Measurements from ENCODE around the gene COX7B2. TPM values are rescaled to one million over a fixed set of nuclear protein-coding genes. Genes with fewer than 3 reads are reported as not detected.

COX7B2 gene
- total RNA-seq, 1 donor from 2014 or later: not detected

DNA sequence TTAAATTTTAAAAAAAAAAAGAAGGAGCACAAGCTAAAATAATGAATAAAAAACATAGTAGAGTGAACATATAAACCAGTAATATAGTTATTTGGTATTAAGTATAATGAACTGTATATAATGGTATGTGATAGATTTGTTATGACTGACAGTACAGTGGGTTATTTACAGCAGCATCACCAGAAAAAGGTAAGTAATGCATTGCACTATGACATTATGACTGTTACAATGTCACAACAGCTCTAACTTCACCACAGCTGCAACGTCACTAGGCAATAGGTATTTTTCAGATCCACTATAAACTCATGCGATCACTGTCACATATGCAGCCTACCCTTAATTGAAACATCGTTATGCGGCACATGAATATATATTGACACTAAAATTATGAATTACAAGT lies 72.5 kb downstream of the COX7B2 start:
- Histone ChIP-seq H3K4me3 (no peak overlapping the region), H3K9me3 (ENCODE audit: low read depth) (no peaks in the 10 kb centered on the region), H3K36me3 (no peaks in the 10 kb centered on the region), H3K4me2 (no peak overlapping the region), H3K79me2 (ENCODE audit: low read depth) (no peaks in the 10 kb centered on the region), H4K20me1 (ENCODE audit: low read depth) (no peaks in the 10 kb centered on the region), H3K4me1 (peaks cover 9% of the 10 kb centered on the region), H3F3A (ENCODE audit: low read depth) (no peaks in the 10 kb centered on the region), H3K9ac (no peak overlapping the region), H3K27ac (no peak overlapping the region), H3K27me3 (no peaks in the 10 kb centered on the region), H2AFZ (replicated peaks) (no peak overlapping the region)
- DNase-seq (ENCODE audit: low spot score): no peak
- H3K27me3 Mint-ChIP-seq (ENCODE audit: insufficient read depth, low read depth): no peaks in the 10 kb centered on the region
- H3K27ac Mint-ChIP-seq: no peak overlapping the region
- no peak overlapping the region for H3K4me3 Mint-ChIP-seq
- no peak for TF ChIP-seq EZH2 (IDR thresholded peaks at IDR 0.05)
- no peak for TF ChIP-seq EZH2phosphoT487 (IDR thresholded peaks at IDR 0.05)
- TF ChIP-seq, protein P1, sequence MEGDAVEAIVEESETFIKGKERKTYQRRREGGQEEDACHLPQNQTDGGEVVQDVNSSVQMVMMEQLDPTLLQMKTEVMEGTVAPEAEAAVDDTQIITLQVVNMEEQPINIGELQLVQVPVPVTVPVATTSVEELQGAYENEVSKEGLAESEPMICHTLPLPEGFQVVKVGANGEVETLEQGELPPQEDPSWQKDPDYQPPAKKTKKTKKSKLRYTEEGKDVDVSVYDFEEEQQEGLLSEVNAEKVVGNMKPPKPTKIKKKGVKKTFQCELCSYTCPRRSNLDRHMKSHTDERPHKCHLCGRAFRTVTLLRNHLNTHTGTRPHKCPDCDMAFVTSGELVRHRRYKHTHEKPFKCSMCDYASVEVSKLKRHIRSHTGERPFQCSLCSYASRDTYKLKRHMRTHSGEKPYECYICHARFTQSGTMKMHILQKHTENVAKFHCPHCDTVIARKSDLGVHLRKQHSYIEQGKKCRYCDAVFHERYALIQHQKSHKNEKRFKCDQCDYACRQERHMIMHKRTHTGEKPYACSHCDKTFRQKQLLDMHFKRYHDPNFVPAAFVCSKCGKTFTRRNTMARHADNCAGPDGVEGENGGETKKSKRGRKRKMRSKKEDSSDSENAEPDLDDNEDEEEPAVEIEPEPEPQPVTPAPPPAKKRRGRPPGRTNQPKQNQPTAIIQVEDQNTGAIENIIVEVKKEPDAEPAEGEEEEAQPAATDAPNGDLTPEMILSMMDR (IDR thresholded peaks at IDR 0.05): no peak
- peaks cover 3% of the 10 kb centered on the region for H3K9me3 Mint-ChIP-seq
- H3K36me3 Mint-ChIP-seq: no peaks in the 10 kb centered on the region
- peaks cover 4% of the 10 kb centered on the region for H3K4me1 Mint-ChIP-seq

DNA sequence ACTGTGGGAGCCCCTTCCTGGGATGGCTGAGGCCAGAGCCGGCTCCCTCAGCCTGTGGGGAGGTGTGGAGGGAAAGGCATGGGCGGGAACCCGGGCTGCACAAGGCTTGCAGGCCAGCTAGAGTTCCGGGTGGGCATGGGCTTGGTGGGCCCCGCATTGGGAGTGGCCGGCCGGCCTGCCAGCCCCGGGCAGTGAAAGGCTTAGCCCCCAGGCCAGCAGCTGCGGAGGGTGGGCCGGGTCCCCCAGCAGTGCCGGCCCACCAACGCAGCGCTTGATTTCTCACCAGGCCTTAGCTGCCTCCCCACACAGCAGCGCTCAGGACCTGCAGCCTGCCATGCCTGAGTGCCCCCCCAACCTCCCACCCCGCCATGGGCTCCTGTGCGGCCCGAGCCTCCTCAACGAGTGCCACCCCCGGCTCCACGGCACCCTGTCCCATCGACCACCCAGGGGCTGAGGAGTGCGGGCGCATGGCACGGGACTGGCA lies 78.0 kb downstream of the COX7B2 start:
- H3K79me2 ChIP-seq (ENCODE audit: low read depth): no peaks in the 10 kb centered on the region
- Mint-ChIP-seq H3K4me1 (no peaks in the 10 kb centered on the region), H3K36me3 (no peaks in the 10 kb centered on the region), H3K27me3 (ENCODE audit: insufficient read depth, low read depth) (no peaks in the 10 kb centered on the region), H3K27ac (no peak overlapping the region), H3K4me3 (no peak overlapping the region), H3K9me3 (peaks cover 5% of the 10 kb centered on the region)
- H3K4me1 ChIP-seq: no peaks in the 10 kb centered on the region
- no peaks in the 10 kb centered on the region for H4K20me1 ChIP-seq (ENCODE audit: low read depth)
- no peaks in the 10 kb centered on the region for H3K27me3 ChIP-seq
- no peaks in the 10 kb centered on the region for H3K9me3 ChIP-seq (ENCODE audit: low read depth)
- H3F3A ChIP-seq (ENCODE audit: low read depth): no peaks in the 10 kb centered on the region
- no peak for DNase-seq (ENCODE audit: low spot score)
- H3K4me3 ChIP-seq: no peak overlapping the region
- no peak overlapping the region for H3K27ac ChIP-seq
- TF ChIP-seq EZH2 (IDR thresholded peaks at IDR 0.05): no peak
- TF ChIP-seq, protein P1 (IDR thresholded peaks at IDR 0.05): no peak
- no peak for TF ChIP-seq EZH2phosphoT487 (IDR thresholded peaks at IDR 0.05)
- no peaks in the 10 kb centered on the region for H3K36me3 ChIP-seq
- no peak overlapping the region for H3K9ac ChIP-seq
- H2AFZ ChIP-seq (replicated peaks): no peak overlapping the region
- no peak overlapping the region for H3K4me2 ChIP-seq

DNA sequence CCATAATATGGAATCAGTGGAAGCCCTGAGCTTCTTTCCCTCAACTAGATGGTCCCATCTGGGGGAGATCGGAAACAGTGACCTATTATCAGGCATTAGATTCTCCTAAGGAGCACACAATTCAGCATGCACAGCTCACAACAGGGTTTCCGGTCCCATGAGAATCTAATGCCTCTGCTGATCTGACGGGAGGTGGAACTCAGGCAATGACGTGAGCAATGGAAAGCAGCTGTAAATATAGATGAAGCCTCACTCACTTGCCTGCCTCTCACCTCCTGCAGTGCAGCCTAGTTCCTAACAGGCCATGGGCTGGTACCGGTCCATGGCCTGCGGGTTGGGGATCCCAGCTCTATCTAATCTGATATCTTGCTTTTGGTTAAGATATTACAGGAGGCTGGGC lies 88.9 kb downstream of the COX7B2 start:
- DNase-seq (ENCODE audit: low spot score): no peak
- Histone ChIP-seq H3K4me2 (no peak overlapping the region), H3K36me3 (no peaks in the 10 kb centered on the region), H3K9me3 (ENCODE audit: low read depth) (no peaks in the 10 kb centered on the region), H3K27ac (no peak overlapping the region), H4K20me1 (ENCODE audit: low read depth) (no peaks in the 10 kb centered on the region), H3K27me3 (no peaks in the 10 kb centered on the region), H3K9ac (no peak overlapping the region), H3K79me2 (ENCODE audit: low read depth) (no peaks in the 10 kb centered on the region), H3F3A (ENCODE audit: low read depth) (no peaks in the 10 kb centered on the region), H3K4me1 (no peaks in the 10 kb centered on the region), H3K4me3 (no peak overlapping the region), H2AFZ (replicated peaks) (no peak overlapping the region)
- Mint-ChIP-seq H3K36me3 (no peaks in the 10 kb centered on the region), H3K4me1 (no peaks in the 10 kb centered on the region), H3K27ac (no peak overlapping the region), H3K4me3 (no peak overlapping the region), H3K27me3 (ENCODE audit: insufficient read depth, low read depth) (no peaks in the 10 kb centered on the region), H3K9me3 (no peaks in the 10 kb centered on the region)
- TF ChIP-seq EZH2 (IDR thresholded peaks at IDR 0.05) (no peak), EZH2phosphoT487 (IDR thresholded peaks at IDR 0.05) (no peak)
- TF ChIP-seq, protein P1 (IDR thresholded peaks at IDR 0.05): no peak
